Left kidney (tissue), 2 donors: ENCODE results near the gene SDCCAG8. TPM values are rescaled to one million over a fixed set of nuclear protein-coding genes. Genes with fewer than 3 reads are reported as not detected.
A peak's percentile ranks its signal among the peaks of the same experiment; 100 is the strongest.

Source experiments
- DNase-seq: peaks from one replicate; pipeline ENCODE4 v3.0.0-alpha.2; 2013
- polyA plus RNA-seq: library from polyadenylated mRNA; unstranded; fragments of 120-200 nt; gene quantifications from one replicate; pipeline ENCODE4 v1.2.1, GENCODE V29; 2013; ENCODE audit not compliant: insufficient read length

Gene SDCCAG8
- polyA plus RNA-seq, 1 donor: 47.8 TPM

DNA sequence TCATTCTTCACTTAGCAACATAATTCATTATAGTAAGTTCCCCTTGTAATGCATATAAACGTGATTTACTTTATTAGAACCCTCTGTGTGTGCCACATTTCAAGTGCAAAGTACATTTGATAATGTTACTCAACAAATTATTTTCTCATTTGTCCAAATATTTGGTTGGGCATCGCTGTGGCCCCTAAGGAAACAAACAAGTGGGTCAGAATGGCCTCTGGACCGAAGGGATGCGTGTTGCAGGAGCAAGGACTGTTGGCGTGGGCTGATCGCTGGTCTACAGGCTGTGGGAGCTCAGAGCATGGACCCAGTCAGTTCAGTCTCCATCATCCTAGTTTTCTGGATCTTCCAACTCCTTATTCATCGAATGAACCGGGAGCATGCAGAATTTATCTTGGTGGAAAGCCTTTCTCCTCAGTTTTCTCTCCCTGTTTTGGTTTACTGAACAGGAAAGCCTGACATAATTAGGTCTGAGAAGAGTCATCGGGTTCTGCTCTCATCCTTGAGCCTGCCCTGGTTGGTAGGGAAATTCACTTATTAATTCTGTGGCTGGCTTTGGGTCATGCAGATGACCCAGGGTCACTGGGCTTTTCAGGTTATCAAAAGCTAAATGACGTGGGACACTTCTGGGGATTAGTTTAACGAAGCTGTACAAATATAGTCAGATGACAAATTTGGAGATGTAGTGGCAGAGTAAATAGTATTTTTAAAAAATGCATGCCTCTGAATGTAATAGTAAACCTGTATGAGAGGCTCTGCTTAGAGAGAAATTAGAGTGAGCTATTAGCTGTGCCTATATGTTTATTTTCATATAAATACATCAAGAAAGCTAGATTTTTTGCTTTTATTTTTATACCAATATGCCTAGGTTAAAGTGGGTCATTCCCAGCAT, 200.2 kb downstream of the SDCCAG8 start:
- no peak for DNase-seq

DNA sequence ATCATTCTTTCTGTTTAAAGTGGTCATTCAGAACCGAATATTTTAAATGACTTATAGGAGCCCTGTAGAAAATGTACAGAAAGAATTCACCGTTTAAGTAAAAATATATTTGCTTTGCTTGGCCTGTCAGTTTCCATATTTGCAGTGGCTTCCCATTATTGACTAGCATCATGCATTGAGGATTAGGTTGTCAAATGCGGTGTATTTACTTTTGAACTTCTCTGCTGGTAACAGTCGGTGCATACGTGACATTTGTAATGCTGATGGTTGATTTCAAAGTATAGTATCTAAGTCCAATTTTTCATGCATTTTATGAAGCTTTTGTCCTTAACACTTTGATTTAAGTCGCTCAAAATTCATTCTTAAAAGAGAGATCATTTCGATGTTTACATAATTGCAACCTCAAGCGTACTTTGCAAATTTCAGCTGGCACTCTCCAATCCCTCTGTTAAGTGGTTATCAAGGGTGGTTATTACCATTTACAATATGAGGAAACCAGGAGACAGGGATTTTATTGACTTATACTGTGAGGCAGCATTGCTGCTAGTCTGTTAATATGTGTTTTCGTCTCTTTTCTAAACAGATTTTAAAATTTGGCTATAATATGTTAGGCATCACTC, 201.6 kb downstream of the SDCCAG8 start:
- no peak for DNase-seq

DNA sequence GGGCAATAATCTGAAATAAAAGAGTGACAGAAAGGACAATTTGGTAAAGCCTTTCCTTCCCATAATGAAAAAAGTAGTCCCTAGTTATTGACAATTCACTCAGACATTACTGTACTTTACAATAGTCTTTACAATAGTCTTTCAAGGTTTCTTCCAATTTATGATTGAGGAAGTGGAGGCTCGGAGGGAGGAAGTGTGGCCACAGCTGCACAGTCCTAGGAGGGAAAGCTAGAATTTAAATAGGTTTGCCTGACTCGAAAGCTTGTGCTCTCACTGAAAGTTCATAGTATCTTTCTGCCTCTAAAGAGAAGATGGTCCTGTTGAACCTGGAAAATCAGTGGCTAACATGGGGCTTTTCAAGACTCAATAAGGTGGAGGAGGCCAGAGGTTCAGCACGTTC, 203.2 kb downstream of the SDCCAG8 start:
- no peak for DNase-seq

DNA sequence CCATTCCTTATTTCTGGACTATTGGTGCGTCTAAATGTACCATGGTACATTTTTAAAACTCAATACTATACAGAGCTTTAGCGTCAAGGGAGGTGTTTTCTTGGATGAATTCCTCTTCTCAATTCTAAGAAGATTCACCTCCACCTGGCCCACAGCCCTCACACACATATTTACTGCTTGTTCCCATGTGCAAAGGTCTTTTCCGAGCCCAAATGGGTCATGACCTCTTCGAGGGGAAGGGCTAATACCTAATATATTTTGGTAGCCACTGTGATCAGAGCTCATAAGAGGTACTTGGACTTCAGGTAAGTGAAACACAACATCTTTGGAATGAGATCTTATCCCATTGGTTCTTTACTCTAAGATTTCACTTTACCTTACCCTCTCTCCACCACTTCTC, 205.9 kb downstream of the SDCCAG8 start:
- no peak for DNase-seq

DNA sequence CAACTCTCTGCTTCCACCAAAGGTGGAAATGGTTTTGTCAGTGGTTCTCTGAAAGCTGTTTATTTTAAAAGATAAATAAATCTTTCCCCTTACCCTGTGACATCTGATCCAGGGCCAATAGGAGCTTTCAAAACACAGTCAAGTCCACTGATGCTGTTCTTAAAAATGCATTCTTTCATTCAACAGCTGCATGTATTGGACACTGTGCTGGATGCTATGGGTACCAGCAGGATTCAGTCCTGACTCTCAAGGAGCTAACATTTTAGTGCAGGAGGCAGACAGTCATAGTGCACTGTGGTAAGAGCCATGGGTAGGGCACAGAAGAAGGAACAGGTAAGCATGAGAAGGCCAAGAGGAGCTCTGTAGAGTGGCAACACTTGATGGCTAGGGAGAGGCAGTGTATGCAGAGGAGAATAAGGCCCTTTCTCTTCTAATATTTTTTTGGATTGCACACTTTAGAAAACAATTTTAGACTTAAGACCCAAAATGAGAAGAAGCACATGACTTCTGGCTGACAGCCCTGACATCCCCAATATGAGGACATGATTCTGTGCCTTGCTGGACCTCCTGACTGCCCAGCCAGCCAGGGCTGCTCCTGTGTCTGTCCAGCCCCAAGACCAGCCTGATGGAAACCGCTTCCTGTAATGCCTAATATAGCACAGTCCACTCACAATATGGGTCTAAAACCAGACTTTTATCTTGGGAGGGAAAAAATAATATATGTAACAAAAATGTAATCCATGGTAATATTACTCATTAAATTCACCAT, 207.3 kb downstream of the SDCCAG8 start:
- no peak for DNase-seq

DNA sequence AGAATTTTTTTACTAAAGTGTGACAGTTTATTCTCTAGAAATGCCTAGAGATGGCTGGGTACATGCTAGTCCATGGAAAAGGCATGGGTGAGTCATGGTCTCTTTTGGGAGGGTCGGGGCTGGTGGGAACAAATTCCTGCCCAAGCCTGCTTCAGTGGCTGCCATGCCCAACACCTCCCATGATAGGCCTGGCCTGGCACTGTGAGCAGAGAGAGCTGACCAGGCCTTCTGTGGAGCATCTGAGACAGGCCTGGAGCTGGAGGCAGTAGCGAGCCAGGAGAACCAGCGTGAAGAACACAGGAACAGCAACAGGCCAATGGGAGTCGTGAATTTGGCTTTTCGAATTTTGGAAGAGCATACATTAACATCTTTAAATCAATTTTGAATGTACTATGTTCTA, 209.2 kb downstream of the SDCCAG8 start:
- no peak for DNase-seq

DNA sequence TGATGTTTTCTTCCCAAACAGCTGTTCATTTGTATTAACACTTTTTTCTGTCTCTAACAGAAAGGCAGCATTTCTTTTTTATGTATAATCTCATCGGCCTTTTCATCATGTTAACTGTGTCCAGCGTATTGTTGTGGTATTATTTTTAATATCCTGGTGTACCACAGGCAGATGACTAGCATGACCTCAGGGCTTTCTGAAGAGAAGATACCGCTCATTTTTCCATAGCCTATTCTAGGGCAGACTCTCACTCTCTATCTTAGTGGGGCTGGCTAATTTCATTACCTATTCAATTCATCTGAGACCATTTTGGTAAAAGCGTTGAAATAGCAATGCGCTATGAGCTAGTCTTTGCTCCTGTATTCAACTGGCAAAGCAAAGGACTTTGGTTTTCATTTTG, 209.9 kb downstream of the SDCCAG8 start:
- DNase-seq: no peak

DNA sequence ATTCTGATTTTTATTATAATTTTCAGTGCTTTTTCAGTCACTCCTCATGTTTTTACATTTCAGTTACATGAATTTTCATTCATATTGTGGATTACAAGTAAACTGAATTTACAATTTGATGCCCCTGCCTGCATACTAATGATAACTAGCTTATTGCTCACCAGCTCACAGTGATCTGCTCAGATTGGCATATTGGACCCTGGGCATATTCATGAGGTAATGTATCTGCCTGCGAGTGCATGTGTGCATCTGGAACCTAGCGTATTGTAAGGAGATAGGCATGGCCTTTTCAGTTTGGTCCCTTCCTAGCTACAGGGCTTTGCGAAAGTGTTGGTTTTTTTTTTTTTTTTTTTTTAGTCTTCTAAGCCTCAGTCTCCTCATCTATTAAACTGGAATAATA, 213.7 kb downstream of the SDCCAG8 start:
- no peak for DNase-seq

DNA sequence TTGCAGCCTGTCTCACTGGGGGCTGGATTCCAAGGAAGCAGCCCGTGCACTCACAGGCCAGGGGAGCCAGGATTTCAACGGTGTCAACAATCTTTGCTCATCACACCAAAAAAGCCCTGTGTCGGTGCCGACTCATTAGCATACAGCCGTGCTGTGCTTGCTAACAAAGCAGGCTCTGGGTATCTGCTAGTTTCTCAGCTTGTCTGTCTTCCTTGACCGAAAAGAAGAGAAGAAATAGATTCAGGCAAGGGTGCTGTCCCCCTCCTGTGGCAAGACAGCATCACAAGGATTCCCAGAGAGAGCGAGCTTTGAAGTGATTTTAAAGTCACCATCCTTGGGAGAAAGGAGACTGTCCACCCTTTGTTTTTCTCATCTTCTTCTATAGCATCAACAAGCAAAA, 214.7 kb downstream of the SDCCAG8 start:
- DNase-seq: no peak

DNA sequence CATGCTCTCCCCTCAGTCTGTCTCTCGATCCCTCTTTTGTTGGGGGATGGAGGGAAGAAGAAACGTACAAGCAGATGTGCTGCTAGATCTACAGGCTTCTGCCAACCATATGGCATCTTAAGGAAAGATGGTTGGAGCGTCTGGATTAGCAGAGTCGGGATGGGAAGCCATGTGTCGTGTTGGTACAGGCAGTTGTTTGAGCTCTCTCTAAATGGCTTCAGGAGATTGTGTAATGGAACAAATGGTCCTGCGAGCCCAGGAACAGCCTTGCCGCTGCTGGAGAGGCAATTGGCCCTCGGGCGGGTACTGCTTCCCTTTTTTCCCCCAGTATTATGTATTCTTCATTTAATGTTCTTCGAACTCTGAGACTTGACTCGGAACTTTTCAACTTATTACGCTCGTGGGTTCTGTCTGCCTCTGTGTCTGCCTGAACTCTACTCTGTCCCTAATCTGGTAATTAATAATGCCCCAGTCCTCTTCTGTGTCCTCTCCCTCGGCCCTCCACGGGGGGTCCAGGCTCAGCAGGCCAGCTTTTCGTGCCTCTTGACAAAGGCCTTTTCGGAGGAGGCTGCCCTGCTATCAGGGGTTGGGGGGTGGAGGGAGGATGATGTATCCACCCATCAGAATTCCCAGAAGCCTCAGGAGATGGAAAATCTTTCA, 215.3 kb downstream of the SDCCAG8 start:
- DNase-seq: no peak

DNA sequence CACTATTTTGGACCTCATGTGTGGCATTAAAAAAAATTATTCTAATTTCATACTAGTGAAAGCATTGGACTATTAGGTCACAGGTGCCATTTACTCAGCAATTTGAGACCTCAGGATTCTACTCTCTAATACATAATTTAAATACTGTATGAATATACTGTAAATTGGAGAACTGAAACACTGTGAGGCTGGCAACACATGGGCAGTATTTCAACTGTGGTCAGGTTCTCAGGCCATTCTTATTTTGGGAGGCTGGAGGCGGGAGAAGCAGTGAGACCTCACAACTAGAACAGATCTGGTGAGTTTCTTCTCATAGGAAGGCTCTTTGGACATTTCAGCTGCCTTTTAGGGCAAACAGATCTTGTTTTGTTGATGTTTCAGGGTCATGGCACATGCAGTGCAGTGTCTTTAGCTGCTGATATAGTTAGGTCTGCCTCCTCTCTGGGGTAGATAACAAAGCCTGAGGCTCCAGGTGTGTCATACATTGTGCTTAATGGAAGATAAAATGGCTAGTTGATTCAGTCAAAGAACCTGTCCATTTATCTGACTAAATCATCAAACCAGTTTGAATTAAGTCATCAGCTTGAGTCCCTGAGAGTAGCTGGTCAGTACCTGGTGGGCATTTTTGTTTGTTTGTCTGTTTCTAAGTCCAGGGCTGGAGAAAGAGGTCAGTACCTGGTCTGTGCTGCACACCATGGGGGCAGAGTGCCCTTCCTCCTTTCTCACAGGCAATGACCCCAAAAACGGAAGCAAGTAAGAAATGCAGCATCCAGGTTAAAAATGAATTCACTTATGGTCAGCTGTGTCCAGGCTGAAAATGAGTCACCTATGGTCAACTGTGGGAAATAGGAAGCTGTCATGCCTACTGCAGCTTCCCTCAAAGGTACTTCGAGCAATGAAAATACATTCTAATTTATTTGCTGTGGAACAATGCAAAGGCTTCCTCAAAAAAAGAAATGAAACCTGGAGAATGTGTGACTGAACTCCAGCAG, 216.2 kb downstream of the SDCCAG8 start:
- DNase-seq: no peak

DNA sequence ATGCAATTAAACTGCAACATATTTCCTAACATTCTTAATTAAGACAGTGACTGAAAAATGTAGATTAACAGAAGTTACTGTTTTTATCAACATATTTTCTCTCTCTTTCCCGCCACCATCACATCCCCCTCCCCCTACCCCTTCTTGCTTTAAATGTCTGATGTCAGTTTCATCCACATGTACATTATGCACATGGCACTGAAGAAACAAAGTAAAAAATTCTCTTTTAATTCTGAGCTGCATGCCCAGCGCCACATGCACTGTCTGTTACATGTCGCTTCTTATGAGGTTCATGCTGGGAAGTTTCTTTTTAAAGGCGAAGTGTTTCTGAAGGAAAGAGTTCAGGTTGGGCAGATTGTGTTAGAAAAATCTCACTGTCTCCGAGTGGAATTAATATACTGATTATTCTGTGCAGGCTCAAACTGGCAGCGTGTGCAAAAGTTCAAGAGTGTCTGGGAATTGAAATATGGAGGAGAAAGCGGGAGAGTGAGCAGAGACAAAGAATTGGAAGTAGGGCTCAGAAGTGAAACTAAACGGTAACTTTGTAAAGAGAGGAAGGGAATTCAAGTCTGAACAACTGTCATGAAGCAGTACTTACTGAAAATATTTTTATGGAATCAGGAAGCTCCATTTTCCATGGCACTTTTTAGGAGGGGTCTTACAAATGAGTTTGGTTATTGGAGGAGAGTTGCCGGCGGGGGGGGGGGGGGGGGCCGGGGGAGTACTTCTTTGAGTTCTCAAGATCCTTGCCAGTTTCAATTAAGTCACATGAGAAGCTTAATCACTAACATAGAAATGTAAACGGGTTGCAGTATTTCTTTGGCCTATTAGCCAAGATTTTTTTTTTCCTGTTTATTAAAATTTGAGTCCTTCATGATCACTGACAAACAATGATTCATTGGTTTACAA, 217.6 kb downstream of the SDCCAG8 start:
- no peak for DNase-seq

DNA sequence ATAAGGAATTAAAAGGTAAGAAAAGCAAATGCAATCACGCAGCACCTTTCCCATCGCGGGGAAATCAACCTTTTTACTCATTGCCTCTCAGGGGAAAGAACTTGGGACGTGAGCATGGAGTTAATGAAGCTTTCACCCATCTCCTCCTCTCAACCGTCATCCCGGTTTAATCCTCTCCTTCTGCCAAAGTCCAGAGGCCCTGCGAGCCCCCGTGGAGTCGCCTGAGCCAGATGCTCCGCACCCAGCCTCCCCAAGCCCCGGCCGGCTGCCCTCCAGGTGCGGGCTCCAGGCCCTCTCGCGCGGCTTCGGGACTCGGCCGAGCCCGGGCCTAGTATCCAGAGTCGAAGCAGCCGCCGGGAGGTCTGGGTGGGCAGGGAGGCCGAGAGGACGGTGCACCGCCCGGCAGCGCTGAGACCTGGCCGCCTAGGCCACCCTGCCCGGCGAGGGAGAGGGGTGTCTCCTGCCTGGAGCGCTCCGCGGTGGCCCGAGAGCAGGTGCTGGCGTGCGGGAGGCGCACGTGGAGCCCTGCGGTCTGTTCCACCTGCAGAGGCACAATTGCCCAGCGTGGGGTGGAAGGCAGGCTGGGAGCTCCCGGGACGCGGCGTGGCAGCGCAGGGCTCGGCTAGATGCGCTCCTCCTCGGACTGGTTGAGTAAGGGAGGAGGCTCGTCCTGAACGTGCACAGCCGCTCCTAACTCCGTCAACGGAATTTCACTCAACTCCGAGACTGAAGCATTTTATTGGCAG, 218.5 kb downstream of the SDCCAG8 start:
- no peak for DNase-seq

DNA sequence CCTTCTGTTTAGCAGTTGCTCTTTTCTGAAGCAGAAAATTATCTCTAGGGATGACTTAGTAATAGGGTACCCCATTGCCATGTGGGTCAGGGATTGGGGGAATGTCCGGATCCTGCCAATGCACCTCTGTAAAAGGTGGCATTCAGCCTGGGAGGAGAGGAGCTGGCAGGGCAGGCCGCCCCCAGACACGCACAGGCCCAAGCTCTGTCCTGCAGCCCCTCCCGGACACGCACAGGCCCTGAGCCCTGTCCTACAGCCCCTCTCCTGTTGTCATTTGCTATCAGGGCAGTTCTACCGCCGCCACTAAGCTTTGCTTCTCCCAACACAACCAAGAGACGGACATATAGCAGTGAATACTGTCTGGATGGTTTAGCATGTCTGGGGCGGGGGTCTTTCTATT, 219.1 kb downstream of the SDCCAG8 start:
- no peak for DNase-seq

DNA sequence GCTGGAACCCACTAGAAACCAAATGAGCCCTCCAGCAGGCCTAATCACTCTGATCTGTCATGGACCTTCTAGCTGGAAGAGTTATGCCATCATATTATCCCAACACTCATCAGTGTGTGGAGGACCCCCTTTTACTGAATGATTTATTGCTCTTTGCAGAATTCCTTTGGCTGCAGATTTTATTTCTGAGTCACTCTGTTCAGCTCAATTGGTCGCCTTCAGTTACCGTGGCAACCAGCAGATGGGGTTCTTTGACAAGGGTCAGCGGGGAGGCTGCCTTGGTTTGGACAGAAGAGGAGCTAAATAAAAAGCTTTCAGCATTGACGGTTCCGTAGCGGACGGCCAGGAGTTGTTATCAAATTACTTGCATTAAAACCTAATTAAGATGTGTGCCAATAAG, 220.1 kb downstream of the SDCCAG8 start:
- DNase-seq: peak; percentile 39

DNA sequence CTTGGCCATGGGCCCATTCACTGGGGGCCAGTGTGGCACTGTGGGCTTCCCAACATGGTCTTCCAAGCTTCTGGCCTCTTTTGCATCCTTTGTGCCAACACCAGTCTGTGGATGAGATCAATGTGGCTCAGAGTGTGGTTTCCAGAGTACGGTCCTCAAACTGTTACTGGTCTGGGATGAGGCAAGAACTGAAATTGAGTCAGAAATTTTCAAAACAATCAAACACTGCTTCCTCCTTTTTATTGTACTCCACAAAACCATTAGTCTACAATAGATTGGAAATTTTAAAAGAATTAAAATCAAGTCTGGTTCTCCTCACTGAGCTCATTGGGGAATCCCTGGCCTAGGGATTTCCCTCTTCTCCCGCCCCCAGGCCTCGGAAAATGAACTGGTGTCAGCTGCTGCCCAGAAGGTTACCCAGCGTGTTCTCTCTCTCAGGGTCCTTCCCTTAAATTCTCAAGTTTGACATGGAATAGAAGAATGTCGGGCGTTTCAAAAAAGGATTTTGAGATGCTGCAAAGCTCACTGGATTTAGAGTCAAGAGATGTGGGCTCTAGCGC, 222.0 kb downstream of the SDCCAG8 start:
- no peak for DNase-seq

DNA sequence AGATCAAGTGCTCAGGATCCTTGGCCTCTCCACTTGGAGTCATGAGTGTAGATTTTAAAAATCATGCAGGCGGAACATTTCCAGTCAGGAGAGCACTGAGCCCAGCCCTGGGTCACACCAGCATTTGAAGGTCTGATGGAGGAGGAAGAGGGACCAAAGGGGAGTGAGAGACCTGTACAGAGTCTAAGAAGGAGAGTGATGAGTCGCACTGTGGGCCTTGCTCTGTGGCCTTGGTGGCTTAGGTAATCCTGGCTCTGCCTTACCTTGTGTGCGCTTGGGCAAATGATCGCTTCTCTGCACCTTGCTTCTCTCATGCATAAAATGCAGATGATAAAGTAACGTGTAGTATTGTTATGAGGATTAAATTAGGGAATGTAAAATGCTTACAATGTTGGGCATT, 225.3 kb downstream of the SDCCAG8 start:
- DNase-seq: no peak

DNA sequence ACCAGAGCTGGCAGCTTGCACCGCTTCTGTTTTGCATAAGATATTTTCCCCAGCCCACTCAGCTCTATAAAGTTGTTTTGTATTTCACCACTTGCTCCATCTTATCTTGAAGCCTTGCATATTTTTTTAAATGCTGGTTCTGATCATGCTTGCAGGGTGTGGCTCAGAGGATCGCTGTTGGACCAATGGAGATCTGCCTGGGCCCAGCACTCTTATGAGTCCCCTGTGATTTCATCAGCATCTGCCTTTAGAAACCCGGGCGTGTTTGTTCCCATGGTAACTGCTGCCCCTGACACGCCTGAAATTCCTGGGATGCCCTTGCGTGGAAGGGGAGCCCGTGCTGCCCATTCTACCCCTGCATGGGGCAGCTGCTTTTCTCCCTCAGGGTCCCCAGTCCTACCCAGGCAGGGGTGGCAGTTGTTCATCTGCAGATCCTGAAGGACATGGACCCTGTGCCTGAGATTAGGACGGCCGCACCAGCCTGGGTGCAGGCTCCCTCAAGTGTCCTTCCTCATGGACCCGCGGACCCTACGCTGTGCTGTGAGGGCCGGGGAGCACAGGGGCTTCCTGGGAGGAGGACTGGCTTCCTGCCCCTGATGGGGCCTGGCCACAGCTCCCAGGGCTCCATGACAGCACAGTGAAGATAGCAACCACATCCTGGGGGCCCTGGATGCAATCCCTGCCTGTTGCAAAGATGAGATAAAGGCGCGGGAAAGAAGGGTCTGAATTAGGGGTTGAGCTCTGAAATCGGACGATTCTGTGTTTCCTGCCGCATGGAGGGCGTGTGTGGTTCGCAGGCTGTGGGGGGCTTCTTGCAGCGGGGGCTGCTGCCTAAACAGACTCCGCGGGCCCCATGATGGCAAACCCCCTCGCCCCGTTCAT, 226.5 kb downstream of the SDCCAG8 start:
- DNase-seq: no peak
